SW480 (cell line): ENCODE results near the gene HSPB3.
"Not testable (repeated sequence)": the region's sequence is repeated elsewhere in the genome, so short reads cannot be mapped to it uniquely, and the experiment has no call there.

ENCODE experiments used
- DNase-seq: peaks from one replicate; pipeline ENCODE4 v3.0.0-alpha.2; 2016; ENCODE audit warnings: low spot score

Gene HSPB3

DNA sequence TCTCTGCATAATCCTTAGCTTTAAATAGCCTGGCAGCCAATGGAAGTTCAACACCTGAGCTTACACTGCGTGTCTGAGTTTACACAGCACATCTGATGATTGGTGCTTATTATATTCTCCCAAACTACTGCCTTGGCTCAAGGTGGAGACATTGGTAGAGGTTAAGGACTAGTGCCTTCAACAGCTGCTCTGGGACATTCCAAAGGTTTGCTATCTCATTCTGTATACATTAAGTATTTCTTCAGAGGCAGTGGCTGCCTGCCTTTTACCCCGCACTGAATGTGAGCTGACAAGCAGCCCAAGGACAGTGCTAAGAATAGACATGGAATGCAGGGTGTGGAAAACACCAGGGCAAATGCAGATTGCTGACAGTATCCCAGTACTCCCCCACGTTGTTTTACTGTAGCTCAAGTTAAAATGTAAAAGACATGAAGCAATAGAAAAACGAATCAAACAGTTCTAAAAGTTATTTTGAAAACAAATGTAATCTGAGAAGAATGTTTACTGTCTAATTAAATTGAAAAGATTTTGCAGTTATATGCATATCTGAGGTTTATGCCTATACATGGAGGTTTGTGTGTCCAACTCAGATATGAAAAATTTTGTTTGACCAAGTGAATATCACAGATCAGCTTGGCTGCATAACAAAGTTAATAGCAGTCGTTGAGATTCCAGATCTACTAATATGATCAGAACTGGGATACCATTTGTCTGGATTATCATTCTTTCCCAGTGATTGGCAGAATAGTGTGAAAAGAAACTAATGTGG lies 1.8 kb downstream of the HSPB3 start:
- DNase-seq = peak; percentile 30

DNA sequence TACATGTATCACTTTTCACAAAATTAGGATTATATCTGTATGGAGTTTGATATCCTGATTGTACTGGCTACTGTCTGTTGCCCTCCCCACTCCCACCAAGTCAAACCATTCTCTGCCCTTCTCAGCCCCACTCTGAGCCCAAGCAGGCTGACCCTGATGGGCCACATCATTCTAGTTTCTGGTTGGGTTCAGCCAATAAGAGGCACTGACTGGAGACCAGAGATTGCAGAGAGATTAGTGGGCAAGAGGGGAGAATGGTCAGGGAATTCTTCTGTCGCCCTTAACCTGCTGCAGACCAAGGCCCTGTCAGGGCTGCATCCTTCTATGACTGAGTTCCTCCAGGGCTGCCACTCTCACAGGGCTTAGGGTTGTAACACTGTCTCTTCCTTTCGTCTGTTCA lies 2.7 kb downstream of the HSPB3 start:
- DNase-seq = no peak

DNA sequence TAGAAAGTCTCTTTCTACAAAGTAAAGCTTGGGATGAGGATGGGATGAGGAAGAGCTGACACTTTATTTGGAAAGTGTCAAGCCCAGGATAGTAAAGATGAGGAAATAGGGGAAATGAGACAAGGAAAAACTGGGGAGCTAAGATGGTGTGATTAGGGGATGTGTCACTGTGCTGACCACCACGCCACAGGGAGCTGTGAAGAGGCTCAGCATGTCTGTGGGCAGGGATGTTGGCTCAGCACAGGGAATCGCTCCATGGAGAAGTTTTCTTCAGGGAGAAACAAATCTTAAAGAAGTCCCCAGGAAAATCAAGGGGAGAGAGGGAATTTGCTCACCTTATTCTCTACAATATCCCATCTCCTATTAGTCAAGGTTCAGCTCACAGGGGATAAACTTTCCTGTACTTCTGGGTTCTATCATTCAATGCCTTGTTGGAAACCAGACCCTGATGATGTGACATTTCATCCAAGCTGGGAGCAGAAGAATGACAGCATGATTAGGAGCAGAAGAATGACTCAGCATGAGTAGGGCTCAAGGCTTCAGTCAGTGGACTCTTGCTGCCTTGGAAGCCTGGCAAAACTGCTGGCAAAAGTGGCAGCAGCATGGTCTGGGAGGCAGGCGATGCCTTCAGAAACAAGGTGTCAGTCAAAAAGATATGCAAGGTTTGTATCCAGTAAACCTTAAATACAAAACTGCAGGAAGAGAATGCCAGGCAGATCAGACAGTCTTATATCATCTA lies 4.9 kb downstream of the HSPB3 start:
- DNase-seq = no peak

DNA sequence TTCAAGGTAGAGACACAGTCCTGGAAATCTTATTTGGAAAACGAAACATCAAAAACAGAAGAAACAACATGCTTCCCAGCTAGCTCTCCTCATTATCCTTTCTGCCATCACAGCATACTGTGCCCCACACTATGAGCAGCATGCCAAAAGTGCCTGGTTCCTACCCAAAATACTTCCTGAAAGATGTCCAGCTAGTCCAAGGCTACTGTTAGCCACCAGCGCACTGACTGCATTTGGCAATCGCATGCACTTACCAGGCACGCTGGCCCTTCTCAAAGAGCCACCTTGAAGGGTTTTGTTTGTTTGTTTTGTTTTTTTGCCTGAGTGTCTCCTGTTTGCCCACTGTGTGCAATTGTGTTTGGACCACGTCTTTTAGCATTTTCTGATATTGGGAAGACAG lies 6.8 kb downstream of the HSPB3 start:
- DNase-seq = no peak

DNA sequence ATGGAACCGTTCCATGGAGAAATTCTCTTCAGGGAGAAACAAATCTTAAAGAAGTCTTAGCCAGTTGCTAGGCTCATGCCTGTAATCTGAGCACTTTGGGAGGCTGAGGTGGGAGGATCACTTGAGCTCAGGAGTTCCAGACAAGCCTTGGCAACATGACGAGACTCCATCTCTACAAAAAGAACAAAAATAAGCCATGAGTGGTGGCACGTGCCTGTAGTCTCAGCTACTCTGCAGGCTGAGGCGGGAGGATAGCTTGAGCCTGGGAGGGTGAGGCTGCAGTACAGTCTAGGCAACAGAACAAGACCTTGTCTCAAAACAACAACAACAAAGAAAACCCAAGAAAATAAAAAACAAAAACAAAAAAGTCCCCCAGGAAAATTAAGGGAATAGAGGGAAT lies 8.2 kb downstream of the HSPB3 start:
- DNase-seq = no peak

DNA sequence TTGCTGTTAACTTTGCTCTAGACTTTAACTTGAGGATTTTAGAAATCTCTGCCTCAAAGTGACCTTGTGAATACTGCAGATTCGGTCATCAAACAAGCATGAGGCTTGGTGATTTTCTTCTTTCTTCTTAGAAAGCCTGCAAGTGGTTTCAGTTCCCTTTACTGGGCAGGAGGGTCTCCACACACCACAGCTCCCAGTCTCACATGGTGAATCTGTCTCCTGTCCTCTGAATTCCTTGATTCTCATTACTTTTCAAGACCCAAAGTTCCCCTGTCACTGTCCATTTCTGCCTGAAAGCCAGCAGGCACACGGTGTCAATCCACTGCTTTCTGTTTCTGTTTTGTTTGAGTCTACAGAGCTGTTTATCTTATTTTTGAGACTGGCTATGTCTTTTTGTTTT lies 14.1 kb downstream of the HSPB3 start:
- no peak for DNase-seq

- no peak for DNase-seq
Observed at GRCh38 chr5:54470128-54470527, 14.6 kb downstream of the HSPB3 start.

- DNase-seq = no peak
Observed at GRCh38 chr5:54470677-54471076, 15.2 kb downstream of the HSPB3 start.

DNA sequence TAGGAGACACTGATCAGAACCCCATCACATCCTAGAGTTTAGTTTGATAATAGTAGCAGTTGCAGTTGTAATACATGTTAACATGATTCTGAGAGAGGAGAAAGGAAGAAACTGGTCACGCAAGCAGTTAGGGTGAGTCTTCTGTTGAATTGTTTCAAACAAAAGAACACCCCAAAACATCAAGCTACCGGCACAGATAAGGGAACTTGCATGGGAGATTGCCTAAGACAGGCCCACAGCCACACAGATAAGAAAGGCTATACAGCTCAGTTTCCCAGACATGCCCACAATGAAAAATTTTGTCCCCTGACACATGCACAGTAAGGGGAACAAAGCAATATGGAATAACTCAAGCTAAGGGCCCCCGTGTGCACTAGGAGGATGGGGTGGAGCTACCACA lies 15.9 kb downstream of the HSPB3 start:
- DNase-seq = no peak

DNA sequence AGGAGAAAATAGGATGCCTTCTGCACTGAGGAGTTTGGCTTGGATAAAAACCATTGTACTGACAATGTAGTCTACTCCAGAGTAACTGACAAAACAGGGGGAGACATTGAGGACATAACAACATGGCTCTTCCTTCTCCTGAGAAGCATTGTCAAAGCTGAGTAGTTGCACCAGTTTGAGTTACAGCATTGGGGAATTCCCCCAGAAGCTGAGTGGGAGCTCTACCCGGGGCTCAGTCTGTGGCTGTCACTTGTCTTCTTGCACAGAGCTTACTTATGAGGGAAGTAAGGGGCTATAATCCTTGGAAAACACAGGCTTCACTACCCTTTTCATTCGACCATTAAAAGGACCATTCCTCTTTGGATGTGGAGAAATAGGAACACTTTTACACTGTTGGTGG lies 21.2 kb downstream of the HSPB3 start:
- DNase-seq = no peak

- no peak for DNase-seq
Observed at GRCh38 chr5:54477941-54478478, 22.5 kb downstream of the HSPB3 start.

DNA sequence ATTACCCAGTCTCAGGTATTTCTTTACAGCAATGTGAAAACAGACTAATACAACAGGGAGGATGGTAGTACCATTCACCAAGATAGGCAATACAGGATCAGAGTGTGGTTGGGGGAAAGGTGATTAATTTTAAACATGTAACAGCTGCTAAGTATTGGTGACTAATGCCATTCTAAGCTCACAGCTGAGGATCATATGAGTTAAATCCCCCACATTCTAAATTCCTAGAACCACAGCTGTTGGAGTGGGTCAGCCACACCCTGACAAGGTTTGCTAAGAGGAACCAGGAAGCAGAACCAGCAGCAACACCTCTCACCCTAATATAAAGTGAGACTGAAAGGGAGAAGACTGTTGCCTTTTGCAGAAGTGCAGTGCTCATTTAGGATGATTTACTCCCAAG lies 24.8 kb downstream of the HSPB3 start:
- DNase-seq = peak; percentile 4

DNA sequence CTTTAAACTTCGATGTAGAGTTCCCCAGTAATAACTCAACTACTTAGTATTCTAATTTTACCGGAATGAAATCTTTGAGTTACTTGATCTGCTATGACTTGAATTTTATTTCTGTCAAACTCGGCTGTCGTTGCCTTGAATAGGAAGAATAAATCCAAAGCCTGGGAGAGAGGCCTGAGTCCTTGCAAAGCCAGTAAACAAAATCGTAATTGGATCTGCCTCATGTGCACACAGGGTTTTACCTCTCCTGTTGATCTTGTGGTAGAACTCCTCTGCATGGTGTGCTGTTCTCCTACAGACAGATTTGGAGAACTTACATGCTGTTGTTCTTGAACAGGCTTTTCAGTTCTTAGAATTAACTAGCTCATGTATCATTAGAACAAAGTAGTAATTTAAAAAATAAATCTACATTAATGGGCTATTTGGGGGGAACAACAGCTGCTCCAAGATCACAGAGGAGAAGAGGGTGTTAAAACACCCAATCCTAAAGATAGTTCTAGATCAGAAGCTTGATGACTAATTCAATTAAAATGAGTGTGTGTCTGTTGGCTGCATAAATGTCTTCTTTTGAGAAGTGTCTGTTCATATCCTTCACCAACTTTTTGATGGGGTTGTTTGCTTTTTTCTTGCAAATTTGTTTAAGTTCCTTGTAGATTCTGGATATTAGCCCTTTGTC lies 28.9 kb downstream of the HSPB3 start:
- DNase-seq = no peak

DNA sequence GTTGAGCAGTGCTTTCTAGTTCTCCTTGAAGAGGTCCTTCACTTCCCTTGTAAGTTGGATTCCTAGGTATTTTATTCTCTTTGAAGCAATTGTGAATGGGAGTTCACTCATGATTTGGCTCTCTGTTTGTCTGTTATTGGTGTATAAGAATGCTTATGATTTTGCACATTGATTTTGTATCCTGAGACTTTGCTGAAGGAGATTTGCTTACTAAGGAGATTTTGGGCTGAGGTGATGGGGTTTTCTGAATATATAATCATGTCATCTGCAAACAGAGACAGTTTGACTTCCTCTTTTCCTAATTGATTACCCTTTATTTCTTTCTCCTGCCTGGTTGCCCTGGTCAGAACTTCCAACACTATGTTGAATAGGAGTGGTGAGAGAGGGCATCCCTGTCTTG lies 30.2 kb downstream of the HSPB3 start:
- DNase-seq = not testable (repeated sequence)

GRCh38 chr5:54489648-54489979 lies 34.1 kb downstream of the HSPB3 start:
- DNase-seq = not testable (repeated sequence)

DNA sequence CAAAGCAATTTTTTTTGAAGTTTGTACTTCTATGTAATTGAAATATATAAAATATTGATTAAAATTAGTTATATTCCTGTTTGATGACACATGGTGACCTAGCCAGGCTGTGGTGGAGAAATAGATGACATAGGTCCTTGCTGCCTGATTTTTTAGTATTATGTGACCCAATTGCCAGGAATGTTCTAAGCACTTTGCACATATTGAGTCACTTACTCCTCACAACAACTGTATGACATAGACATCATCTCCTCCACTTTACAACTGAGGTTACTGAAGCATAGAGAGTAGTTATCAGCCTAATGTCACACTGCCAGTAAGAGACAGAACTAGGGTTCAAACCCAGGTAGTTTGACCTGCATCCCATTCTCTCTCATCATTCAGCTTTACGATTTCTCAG lies 35.8 kb downstream of the HSPB3 start:
- no peak for DNase-seq

DNA sequence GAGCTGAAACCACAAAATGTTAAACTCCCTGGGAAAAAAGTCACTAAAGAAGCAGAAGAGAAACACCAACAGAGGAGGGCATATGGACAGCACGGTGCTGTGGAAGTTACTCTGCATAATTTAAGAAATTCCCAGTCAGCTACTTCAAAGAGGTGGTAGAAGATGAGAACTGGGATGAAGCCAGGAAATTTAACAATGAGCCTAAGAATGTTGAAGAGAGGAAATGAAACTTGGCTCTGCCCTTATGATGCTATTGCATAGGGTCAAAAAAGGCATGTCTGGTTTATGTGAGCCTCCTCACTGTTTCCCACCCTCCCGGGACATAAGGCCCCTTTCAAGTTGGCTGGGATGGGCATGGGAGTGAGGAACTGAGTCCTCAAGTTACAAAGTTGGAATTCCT lies 36.7 kb downstream of the HSPB3 start:
- DNase-seq = peak; percentile 13

- no peak for DNase-seq
Observed at GRCh38 chr5:54495027-54495426, 39.5 kb downstream of the HSPB3 start.
